ENCODE results near the gene CRTC1. TPM values are rescaled to one million over a fixed set of nuclear protein-coding genes. Genes with fewer than 3 reads are reported as not detected.

Gene CRTC1
- total and polyA plus RNA-seq, 8 donors: 5.2 to 18.1 (median 7.5) TPM

DNA sequence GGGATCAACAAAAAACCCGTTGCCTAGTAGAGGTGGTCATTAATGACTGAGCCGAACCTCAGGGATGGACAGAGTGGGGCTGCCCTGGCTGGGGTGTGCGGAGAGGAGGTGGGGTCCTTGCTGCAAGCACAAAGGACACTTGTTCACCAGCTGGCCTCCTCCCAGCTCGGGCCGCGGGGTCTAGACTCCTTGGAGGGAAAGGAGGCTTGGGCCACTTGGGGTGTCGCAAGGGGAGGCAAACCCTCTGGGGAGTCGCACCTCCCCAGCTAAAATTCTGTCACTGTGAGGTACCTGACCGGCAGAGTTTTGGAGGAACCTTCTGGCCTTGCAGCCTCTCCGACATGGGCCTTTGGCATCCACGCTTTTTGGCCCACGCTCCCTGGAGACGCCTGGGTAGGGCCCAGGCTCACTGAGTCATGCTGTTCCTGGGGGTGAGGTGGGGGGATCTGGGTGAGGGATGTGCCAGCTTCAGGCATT lies 38.4 kb upstream of the CRTC1 start:
- intact Hi-C loops (cut with DNase I): no loop called here
- no peak overlapping the region for H3K4me3 ChIP-seq
- DNase-seq: peak in 1 of 6 donors; percentile 55
- H3K36me3 ChIP-seq: no peaks in the 10 kb centered on the region
- H3K9me3 ChIP-seq: no peaks in the 10 kb centered on the region
- peak in 1 of 4 donors; percentile 21 for ATAC-seq
- WGBS, 2 donors: 84 to 89% methylated on average over 13 of the region's 13 CpGs
- H3K4me1 ChIP-seq: no peaks in the 10 kb centered on the region
- TF ChIP-seq, protein P1, sequence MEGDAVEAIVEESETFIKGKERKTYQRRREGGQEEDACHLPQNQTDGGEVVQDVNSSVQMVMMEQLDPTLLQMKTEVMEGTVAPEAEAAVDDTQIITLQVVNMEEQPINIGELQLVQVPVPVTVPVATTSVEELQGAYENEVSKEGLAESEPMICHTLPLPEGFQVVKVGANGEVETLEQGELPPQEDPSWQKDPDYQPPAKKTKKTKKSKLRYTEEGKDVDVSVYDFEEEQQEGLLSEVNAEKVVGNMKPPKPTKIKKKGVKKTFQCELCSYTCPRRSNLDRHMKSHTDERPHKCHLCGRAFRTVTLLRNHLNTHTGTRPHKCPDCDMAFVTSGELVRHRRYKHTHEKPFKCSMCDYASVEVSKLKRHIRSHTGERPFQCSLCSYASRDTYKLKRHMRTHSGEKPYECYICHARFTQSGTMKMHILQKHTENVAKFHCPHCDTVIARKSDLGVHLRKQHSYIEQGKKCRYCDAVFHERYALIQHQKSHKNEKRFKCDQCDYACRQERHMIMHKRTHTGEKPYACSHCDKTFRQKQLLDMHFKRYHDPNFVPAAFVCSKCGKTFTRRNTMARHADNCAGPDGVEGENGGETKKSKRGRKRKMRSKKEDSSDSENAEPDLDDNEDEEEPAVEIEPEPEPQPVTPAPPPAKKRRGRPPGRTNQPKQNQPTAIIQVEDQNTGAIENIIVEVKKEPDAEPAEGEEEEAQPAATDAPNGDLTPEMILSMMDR (IDR thresholded peaks at IDR 0.05): no peak
- H3K27ac ChIP-seq: no peak overlapping the region
- FAIRE-seq: no peak
- no peaks in the 10 kb centered on the region for H3K27me3 ChIP-seq

DNA sequence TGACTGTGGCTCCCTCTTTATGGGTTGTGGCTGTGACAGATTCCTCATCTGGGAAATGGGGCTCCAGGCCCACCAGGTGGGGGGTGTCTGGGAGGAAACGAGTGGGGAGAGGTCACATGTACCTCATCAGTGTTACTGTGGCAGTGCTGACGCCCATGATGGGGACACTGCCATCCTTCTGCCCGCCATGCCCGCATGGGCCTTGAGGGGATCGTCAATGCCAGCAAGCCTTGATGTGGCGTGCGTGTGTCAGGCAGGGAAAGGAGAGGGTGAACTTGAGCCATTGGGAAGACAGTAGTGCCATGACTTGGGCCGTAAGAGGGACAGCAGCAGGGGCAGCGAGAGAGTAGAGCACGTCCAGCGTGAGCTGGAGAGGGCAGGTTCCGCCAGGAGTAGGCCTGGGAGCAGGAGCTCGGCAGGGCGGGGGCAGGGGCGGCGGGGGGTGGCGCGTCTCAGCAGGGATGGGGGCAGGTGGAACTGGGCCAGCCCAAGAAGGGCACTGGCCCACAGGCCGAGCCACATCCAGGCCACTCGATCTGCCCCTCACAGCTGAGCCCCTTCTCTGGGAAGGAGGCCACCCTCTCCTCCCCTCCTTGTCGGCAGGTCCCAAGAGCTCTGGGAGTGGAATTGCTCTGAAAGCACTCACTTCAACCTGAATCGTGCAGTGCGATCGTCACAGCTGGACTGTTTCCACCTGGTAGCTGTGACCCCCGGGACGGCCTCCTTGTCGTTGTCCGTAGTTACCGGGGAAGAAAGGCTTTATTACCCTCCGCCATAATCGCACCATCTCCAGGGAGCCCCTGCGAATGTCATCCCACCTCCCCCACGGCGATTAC lies 36.7 kb upstream of the CRTC1 start:
- TF ChIP-seq, protein P1 (IDR thresholded peaks at IDR 0.05): no peak
- H3K4me1 ChIP-seq: no peaks in the 10 kb centered on the region
- ATAC-seq (no peak), DNase-seq (peak in 1 of 6 donors; percentile 42), FAIRE-seq (no peak)
- no peaks in the 10 kb centered on the region for H3K27me3 ChIP-seq
- intact Hi-C loops (cut with DNase I): no loop called here
- H3K4me3 ChIP-seq: no peak overlapping the region
- WGBS, 2 donors: 88 to 90% methylated on average over 34 of the region's 34 CpGs
- no peak overlapping the region for H3K27ac ChIP-seq
- no peaks in the 10 kb centered on the region for H3K9me3 ChIP-seq
- no peaks in the 10 kb centered on the region for H3K36me3 ChIP-seq

DNA sequence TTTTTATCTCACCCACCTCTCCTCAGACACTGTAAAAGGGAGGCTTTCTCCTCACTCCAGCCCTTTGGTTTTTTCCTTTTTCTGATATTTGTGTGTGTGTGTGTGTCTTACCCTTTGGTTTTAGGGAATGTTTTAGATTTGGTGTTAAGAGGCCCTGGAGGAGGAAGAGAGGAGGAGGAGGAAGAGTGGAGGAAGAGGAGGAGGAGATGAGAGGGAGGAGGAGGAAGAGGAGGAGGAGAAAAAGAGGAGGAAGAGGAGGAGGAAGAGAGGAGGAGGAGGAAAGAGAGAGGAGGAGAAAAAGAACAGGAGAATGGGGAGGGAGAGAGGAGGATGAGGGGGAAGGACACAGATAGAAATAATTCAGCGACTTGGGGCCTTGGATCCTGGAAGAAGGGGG lies 36.1 kb upstream of the CRTC1 start:
- no peak overlapping the region for H3K4me3 ChIP-seq
- WGBS, 2 donors: 92 to 100% methylated on average over 1 of the region's 1 CpG
- no peaks in the 10 kb centered on the region for H3K27me3 ChIP-seq
- TF ChIP-seq, protein P1 (IDR thresholded peaks at IDR 0.05): no peak
- ATAC-seq (no peak), FAIRE-seq (no peak), DNase-seq (no peak)
- no peaks in the 10 kb centered on the region for H3K4me1 ChIP-seq
- H3K27ac ChIP-seq: no peak overlapping the region
- no peaks in the 10 kb centered on the region for H3K36me3 ChIP-seq
- H3K9me3 ChIP-seq: no peaks in the 10 kb centered on the region
- intact Hi-C loops (cut with DNase I): no loop called here

DNA sequence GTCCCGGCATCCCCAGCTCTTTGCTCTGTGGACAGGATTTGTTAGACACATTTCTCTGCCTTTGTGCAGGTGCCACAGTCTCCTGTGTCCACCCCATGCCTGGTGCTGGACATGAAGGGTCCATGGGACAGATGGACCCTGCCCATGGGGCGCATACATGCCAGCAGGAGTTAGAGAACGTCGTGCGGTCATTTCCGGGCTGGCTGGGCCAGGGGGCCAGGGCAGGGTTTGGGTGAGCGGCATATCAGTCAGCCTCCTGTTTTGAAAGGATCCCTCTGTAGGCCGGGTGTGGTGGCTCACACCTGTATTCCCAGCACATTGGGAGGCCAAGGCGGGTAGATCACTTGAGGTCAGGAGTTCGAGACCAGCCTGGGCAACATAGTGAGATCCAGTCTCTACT lies 35.7 kb upstream of the CRTC1 start:
- TF ChIP-seq, protein P1 (IDR thresholded peaks at IDR 0.05): no peak
- Histone ChIP-seq H3K9me3 (no peaks in the 10 kb centered on the region), H3K27me3 (no peaks in the 10 kb centered on the region), H3K27ac (no peak overlapping the region), H3K4me1 (no peaks in the 10 kb centered on the region), H3K4me3 (no peak overlapping the region), H3K36me3 (no peaks in the 10 kb centered on the region)
- no peak for DNase-seq
- FAIRE-seq: no peak
- WGBS, 2 donors: 95 to 97% methylated on average over 10 of the region's 10 CpGs
- intact Hi-C loops (cut with DNase I): no loop called here
- no peak for ATAC-seq

DNA sequence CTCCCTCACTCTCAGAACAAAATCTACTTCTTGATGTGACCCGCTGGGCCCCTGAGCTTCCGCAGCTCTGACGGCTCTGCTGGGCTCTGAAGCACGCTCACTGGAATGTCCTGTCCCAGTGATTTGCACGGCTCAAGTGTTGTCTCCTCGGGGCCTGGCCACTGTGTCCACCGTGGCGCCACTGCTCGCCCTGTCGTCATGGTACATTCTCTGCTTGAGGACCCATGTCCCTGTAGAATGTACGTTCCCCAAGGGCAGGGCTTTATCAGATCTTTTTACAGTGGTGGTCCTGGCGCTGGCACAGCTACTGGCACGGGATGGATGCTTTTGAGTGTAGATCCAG lies 34.5 kb upstream of the CRTC1 start:
- no peaks in the 10 kb centered on the region for H3K4me1 ChIP-seq
- ATAC-seq (no peak), FAIRE-seq (no peak), DNase-seq (peak in 1 of 6 donors; percentile 32)
- H3K36me3 ChIP-seq: no peaks in the 10 kb centered on the region
- WGBS, 2 donors: 86 to 87% methylated on average over 13 of the region's 13 CpGs
- intact Hi-C loops (cut with DNase I): no loop called here
- TF ChIP-seq, protein P1 (IDR thresholded peaks at IDR 0.05): no peak
- H3K27ac ChIP-seq: no peak overlapping the region
- H3K27me3 ChIP-seq: no peaks in the 10 kb centered on the region
- H3K4me3 ChIP-seq: no peak overlapping the region
- no peaks in the 10 kb centered on the region for H3K9me3 ChIP-seq

Data from pancreas (tissue), 10 donors.